Transverse colon (tissue), 4 donors: ENCODE results near the gene TGFB2.

Experiments
- EP300 ChIP-seq: sonication (generic); formaldehyde crosslinking; IDR thresholded peaks from one replicate; pipeline ENCODE4 v1.6.1; 2017; ENCODE audit warnings: antibody characterized with exemption, low read depth
- POLR2A ChIP-seq: fragments of 450-650 bp; IDR thresholded peaks from one replicate; pipeline ENCODE4 v1.6.1; 2016; ENCODE audit warnings: antibody characterized with exemption, mild to moderate bottlenecking, moderate library complexity
- POLR2AphosphoS5 ChIP-seq, 3 donors: sonication (generic); formaldehyde crosslinking; IDR thresholded peaks; one replicate each; pipeline ENCODE4 v1.6.1; 2016; ENCODE audit warnings: antibody characterized with exemption in 3 of 3
- TF ChIP-seq, protein P1 (sequence below), 5 experiments: fragments of 200-600 bp in 3 of 5; fragments of 450-650 bp in 2 of 5; sonication (generic) in 3 of 5; IDR thresholded peaks; 1 replicate in 2 of 5; 2 replicates in 3 of 5; pipeline ENCODE4 v1.5.1; 2016 to 2017; ENCODE audit warnings: antibody characterized with exemption in 5 of 5, inconsistent platforms in 3 of 5, mild to moderate bottlenecking in 2 of 5, moderate library complexity in 1 of 5

DNA sequence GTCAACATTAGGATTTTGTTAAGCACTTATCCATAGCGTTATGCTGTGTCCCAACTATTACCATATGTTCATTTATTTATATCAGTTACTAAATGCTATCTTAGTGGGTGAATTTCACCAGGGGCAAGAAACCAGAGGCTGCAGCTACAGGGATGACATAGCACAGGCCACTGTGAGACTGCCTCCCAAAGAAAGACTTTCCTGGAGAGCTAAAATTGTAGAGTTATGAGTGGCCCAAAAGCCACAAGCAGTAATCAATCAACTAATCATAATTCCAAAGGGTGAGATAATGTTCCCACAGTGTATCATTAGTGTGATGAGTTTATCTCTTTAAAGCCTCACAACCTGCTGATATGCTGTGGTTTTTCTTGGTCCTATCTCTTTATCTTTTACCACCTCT lies 3.8 kb upstream of the TGFB2 start:
- TF ChIP-seq, protein P1, sequence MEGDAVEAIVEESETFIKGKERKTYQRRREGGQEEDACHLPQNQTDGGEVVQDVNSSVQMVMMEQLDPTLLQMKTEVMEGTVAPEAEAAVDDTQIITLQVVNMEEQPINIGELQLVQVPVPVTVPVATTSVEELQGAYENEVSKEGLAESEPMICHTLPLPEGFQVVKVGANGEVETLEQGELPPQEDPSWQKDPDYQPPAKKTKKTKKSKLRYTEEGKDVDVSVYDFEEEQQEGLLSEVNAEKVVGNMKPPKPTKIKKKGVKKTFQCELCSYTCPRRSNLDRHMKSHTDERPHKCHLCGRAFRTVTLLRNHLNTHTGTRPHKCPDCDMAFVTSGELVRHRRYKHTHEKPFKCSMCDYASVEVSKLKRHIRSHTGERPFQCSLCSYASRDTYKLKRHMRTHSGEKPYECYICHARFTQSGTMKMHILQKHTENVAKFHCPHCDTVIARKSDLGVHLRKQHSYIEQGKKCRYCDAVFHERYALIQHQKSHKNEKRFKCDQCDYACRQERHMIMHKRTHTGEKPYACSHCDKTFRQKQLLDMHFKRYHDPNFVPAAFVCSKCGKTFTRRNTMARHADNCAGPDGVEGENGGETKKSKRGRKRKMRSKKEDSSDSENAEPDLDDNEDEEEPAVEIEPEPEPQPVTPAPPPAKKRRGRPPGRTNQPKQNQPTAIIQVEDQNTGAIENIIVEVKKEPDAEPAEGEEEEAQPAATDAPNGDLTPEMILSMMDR (IDR thresholded peaks at IDR 0.05), result no peak
- TF ChIP-seq POLR2AphosphoS5 (IDR thresholded peaks at IDR 0.05) (no peak), POLR2A (no peak), EP300 (no peak)
